Ammon's horn (tissue), 1 donor: Measurements from ENCODE around the gene KLRK1.
"Not testable (repeated sequence)": the region's sequence is repeated elsewhere in the genome, so short reads cannot be mapped to it uniquely, and the experiment has no call there.

Experiments
- DNase-seq: peaks from one replicate; pipeline ENCODE4 v3.0.0-alpha.2; 2016; ENCODE audit warnings: low spot score

The KLRK1 gene

GRCh38 chr12:10362828-10363657, 26.8 kb downstream of the KLRK1 start:
- no peak for DNase-seq

GRCh38 chr12:10362325-10362724, 27.5 kb downstream of the KLRK1 start:
- DNase-seq, result no peak

GRCh38 chr12:10361622-10362021, 28.2 kb downstream of the KLRK1 start:
- DNase-seq, result no peak

DNA sequence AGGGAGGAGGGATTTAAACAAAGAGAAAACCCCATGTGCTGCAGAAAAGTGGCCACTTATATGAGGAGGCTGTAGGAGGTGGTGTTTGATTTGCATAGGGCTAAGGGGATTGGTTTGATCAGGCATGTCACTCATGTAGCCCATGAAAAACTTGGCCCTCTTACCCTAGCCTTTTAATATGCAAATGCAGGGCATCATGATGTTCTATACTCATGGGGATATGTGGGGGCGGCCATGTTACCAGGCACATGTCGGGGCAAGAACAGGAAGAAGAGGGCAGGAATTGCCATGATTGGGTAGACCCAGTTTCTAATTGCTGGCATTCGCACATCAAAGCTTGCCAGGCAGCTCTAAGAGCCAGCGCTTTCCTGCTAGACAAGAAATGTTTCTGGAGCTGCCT, 28.8 kb downstream of the KLRK1 start:
- DNase-seq, result peak; percentile 68

- no peak for DNase-seq
Measured at GRCh38 chr12:10358969-10359368, 30.9 kb downstream of the KLRK1 start.

DNA sequence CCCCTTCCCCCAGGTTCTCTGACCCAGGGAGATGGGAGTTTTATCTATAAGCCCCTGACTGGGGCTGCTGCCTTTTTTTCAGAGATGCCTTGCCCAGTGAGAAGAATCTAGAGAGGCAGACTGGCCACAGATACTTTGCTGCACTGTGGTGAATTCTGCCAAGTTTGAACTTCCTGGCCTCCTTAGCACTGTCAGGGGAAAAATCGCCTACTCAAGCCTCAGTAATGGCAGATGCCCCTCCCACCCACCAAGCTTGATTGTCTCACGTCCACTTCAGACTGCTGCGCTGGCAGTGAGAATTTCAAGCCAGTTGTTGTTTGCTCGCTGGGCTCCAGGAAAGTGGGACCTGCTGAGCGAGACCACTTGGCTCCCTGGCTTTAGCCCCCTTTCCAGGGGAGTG, 31.7 kb downstream of the KLRK1 start:
- DNase-seq, result no peak

DNA sequence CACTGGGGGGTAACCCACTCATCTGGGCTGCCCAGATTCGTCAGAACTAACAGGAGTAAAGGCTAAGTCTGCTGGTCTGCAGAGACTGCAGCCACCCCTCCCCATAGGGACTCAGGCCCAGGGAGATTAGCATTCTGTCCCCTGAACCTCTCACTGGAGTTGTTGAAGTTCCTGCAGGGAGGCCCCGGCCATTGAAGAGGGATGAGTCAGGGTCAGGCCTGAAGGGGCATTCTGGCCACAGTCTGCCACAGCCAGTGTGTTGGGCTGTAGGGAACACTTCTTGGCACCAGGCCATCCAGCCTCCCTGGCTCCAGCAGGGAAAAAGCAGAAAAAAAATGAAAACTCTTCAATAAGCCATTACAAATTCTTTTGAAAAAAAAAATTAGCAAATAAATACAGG, 35.3 kb downstream of the KLRK1 start:
- no peak for DNase-seq

DNA sequence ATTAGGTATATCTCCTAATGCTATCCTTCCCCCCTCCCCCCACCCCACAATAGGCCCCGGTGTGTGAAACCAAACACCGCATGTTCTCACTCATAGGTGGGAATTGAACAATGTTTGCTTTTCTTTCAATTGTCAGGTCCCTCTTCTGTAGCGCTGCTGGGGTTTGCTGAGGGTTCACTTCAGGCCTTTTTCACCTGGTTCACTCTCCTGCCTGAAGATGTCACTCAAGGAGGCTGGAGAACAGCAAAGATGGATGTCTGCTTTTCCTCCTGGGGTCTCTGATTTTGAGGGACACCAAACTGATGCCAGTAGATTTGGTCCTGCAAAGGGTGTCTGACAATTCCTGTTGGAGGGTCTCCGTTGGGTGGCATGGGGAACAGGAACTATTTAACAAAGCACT, 35.8 kb downstream of the KLRK1 start:
- no peak for DNase-seq

DNA sequence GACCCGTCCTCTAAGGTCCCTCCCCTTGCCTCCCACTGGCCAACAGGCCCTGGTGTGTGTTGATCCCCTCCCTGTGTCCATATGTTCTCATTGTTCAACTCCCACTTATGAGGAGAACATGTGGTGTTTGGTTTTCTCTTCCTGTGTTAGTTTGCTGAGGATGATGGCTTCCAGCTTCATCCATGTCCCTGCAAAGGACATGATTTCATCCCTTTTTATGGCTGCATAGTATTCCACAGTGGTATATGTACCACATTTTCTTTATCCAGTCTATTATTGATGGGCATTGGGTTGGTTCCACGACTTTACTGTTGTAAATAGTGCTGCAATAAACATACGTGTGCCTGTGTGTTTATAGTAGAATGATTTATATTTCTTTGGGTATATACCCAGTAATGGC, 38.4 kb downstream of the KLRK1 start:
- not testable (repeated sequence) for DNase-seq

- no peak for DNase-seq
Measured at GRCh38 chr12:10341892-10342509, 47.8 kb downstream of the KLRK1 start.

DNA sequence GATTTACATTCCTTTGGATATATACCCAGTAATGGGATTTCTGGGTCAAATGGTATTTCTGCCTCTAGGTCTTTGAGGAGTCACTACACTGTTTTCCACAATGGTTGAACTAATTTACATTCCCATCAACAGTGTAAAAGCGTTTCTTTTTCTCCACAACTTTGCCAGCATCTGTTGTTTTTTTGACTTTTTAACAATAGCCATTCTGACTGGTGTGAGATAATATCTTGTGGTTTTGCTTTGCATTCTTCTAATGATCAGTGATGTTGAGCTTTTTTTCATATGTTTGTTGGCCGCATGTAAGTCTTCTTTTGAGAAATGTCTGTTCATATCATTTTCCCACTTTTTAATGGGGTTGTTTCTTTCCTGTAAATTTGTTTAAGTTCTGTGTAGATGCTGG, 48.9 kb downstream of the KLRK1 start:
- not testable (repeated sequence) for DNase-seq

DNA sequence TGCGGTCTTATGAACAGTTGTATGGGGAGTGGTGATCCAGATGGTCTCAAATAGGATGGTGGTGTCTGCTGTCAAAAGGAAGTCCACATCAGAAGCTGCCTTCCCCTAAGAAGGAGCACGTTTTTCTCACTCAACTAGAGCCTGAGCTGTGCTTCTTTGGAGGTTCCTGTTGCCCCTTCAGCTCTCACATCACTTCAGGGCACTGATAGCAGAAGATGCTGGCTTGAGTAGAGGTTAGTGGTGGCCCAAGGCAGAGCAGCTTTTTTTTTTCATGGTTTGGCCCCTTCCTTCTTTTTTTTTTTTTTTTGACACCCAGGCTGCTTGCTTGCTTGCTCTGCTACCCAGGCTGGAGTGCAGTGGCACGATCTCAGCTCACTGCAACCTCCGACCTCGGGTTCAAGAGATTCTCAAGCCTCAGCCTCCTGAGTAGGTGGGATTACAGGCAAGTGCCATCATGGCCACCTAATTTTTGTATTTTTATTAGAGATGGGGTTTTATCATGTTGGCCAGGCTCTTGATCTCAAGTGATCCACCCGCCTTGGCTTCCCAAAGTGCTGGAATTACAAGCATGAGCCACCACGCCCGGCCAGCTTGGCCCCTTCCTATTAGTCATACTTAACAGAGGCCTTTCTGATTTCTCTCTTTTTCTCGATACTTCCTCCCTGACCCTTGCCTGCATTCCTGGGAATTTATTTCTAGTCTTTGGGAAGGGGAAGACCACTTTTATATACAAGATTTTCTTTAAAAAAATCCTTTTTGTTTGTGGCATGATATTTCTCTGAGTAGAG, 50.6 kb downstream of the KLRK1 start:
- no peak for DNase-seq

DNA sequence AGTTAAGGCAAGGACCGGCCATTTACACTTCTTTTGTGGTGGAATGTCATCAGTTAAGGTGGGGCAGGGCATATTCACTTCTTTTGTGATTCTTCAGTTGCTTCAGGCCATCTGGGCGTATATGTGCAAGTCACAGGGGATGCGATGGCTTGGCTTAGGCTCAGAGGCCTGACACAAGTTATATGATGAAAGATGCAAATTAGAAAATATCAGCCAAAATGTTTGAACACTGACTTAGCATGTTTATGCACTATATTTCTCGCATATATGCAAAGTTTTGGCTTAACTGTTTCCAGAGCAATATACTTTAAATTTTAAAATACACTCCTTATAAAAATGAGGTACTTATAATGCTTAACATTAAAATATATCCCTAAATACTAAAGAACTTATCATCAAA, 51.4 kb downstream of the KLRK1 start:
- DNase-seq, result not testable (repeated sequence)

- not testable (repeated sequence) for DNase-seq
Measured at GRCh38 chr12:10336196-10336595, 53.6 kb downstream of the KLRK1 start.

DNA sequence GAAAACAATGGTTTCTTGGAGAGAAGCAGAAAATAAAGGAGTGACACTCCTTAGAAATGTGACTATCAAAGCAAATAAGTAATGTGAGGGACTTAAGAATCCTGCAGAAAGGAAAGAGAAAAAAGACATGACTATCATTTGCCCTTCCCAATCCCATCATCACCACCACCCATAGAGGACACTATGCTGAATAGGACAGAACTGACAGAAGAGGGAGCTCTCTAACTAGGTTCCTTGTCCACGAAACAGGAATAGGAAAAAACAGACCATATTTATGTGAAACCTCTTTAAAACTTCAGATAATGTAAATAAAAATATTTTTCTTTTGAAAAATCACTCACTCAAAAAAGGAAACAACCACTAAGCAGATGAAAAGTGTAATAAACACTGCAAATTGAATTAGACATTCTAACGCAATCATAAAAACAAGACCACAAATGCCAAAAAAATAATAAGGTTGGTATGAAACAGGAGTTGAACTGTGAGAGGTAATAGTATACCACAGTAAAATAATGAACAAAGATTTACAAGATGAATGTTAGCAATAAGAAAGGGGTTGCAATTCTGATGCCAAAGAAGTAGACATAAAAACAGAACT, 58.1 kb downstream of the KLRK1 start:
- peak; percentile 81 for DNase-seq

DNA sequence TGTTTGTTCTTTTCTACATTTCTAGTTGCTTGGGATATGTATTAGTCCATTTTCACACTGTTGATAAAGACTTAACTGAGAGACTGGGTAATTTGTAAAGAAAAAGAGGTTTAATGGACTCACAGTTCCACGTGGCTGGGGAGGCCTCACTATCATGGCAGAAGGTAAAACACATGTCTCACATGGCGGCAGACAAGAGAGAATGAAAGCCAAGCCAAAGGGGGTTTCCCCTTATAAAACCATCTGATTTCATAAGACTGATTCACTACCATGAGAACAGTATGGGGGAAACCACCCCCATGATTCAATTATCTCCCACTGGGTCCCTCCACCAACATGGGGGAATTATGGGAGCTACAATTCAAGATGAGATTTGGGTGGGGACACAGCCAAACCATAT, 61.1 kb downstream of the KLRK1 start:
- DNase-seq, result not testable (repeated sequence)
